SK-N-SH (cell line): Measurements from ENCODE around the gene PTPRS.

Experiments used
- CHD2 ChIP-seq: fragments of 150-350 bp; IDR thresholded peaks from 2 replicates; pipeline ENCODE4 v1.6.1; 2018; ENCODE audit warnings: low read length; ENCODE audit not compliant: partially characterized antibody
- CTCF ChIP-seq: fragments of 200-600 bp; sonication (generic); IDR thresholded peaks from 2 replicates; pipeline ENCODE4 v1.6.1; 2017; ENCODE audit warnings: antibody characterized with exemption, mild to moderate bottlenecking, moderate library complexity
- POLR2AphosphoS5 ChIP-seq: IDR thresholded peaks from 2 replicates; pipeline ENCODE4 v1.6.1; 2012; ENCODE audit warnings: low read depth, low read length
- SIN3A ChIP-seq: IDR thresholded peaks from 2 replicates; pipeline ENCODE4 v1.6.1; 2012; ENCODE audit warnings: low read depth, mild to moderate bottlenecking, low read length, moderate library complexity, borderline replicate concordance
- TAF1 ChIP-seq: IDR thresholded peaks from 2 replicates; pipeline ENCODE4 v1.6.1; 2012; ENCODE audit warnings: low read depth, mild to moderate bottlenecking, low read length, moderate library complexity, borderline replicate concordance

GRCh38 chr19:5355693-5356092 lies 15.1 kb upstream of the PTPRS start:
- no peak for TF ChIP-seq POLR2AphosphoS5
- TF ChIP-seq CTCF = no peak
- TF ChIP-seq TAF1 = no peak
- TF ChIP-seq SIN3A = no peak
- TF ChIP-seq CHD2 = no peak
